DOHH2 (cell line): ENCODE results near the gene TSHZ2.

Source experiments
- H3F3A ChIP-seq: fragments of 200-600 bp; sonication (generic), shearing (Covaris generic); 2 replicates; pipeline ENCODE4 v1.6.0; 2016; ENCODE audit warnings: antibody characterized with exemption, mild to moderate bottlenecking; ENCODE audit not compliant: control insufficient read depth, insufficient read depth
- H3K27ac ChIP-seq: fragments of 200-600 bp; sonication (generic); 2 replicates; pipeline ENCODE4 v1.5.1; 2014; ENCODE audit warnings: low read depth, mild to moderate bottlenecking, low read length, moderate library complexity
- H3K27me3 ChIP-seq: fragments of 200-600 bp; sonication (generic); 2 replicates; pipeline ENCODE4 v1.6.1; 2014; ENCODE audit warnings: mild to moderate bottlenecking, low read length, mixed read lengths; ENCODE audit not compliant: control insufficient read depth
- H3K36me3 ChIP-seq: fragments of 200-600 bp; sonication (generic); 2 replicates; pipeline ENCODE4 v1.6.1; 2014; ENCODE audit warnings: mild to moderate bottlenecking, low read length, moderate library complexity, mixed read lengths; ENCODE audit not compliant: control insufficient read depth
- H3K4me1 ChIP-seq: fragments of 200-600 bp; sonication (generic); 2 replicates; pipeline ENCODE4 v1.6.1; 2014; ENCODE audit warnings: mild to moderate bottlenecking, low read length, mixed read lengths; ENCODE audit not compliant: control insufficient read depth
- H3K4me2 ChIP-seq: fragments of 200-600 bp; sonication (generic); 2 replicates; pipeline ENCODE4 v1.6.0; 2014; ENCODE audit warnings: mild to moderate bottlenecking, low read length, moderate library complexity
- H3K4me3 ChIP-seq: fragments of 200-600 bp; sonication (generic); 2 replicates; pipeline ENCODE4 v1.5.1; 2014; ENCODE audit warnings: mild to moderate bottlenecking, low read length, mixed read lengths
- H3K79me2 ChIP-seq: fragments of 200-600 bp; sonication (generic); 2 replicates; pipeline ENCODE4 v1.6.1; 2014; ENCODE audit warnings: mild to moderate bottlenecking, low read length, mixed read lengths; ENCODE audit not compliant: control insufficient read depth
- H3K9me2 ChIP-seq: fragments of 200-600 bp; sonication (generic); replicated peaks from 2 replicates; pipeline ENCODE4 v1.6.1; 2014; ENCODE audit warnings: mild to moderate bottlenecking, low read length, mixed read lengths; ENCODE audit not compliant: control insufficient read depth
- H3K9me3 ChIP-seq: fragments of 200-600 bp; sonication (generic); 2 replicates; pipeline ENCODE4 v1.6.1; 2014; ENCODE audit warnings: antibody characterized with exemption, low read length, mixed read lengths; ENCODE audit not compliant: control insufficient read depth, insufficient read depth
- H4K20me1 ChIP-seq: fragments of 200-600 bp; sonication (generic); 2 replicates; pipeline ENCODE4 v1.6.0; 2014; ENCODE audit warnings: low read depth, mild to moderate bottlenecking, antibody characterized with exemption, low read length, moderate library complexity; ENCODE audit not compliant: control insufficient read depth, insufficient read depth
- CTCF ChIP-seq: fragments of 200-600 bp; sonication (generic); IDR thresholded peaks from one replicate; pipeline ENCODE4 v1.5.1; 2014; ENCODE audit warnings: antibody characterized with exemption, mild to moderate bottlenecking, low read depth, low read length; ENCODE audit not compliant: poor library complexity, severe bottlenecking
- EZH2phosphoT487 ChIP-seq: fragments of 200-600 bp; sonication (generic); IDR thresholded peaks from 2 replicates; pipeline ENCODE4 v1.6.1; 2017; ENCODE audit warnings: borderline replicate concordance, mild to moderate bottlenecking, antibody characterized with exemption, low read length, moderate library complexity, mixed read lengths

TSHZ2 gene

GRCh38 chr20:52985687-52986086 is 13.5 kb downstream of the TSHZ2 start:
- Histone ChIP-seq H3F3A (no peaks in the 10 kb centered on the region), H3K4me2 (no peak overlapping the region), H3K4me1 (no peaks in the 10 kb centered on the region), H3K36me3 (no peaks in the 10 kb centered on the region), H3K4me3 (no peak overlapping the region), H4K20me1 (no peaks in the 10 kb centered on the region), H3K9me2 (no peaks in the 10 kb centered on the region), H3K27ac (no peak overlapping the region), H3K9me3 (no peaks in the 10 kb centered on the region), H3K27me3 (no peaks in the 10 kb centered on the region), H3K79me2 (no peaks in the 10 kb centered on the region)
- no peak for TF ChIP-seq CTCF
- TF ChIP-seq EZH2phosphoT487: no peak

- no peaks in the 10 kb centered on the region for H3K36me3 ChIP-seq
- no peak overlapping the region for H3K4me3 ChIP-seq
- no peaks in the 10 kb centered on the region for H3K9me2 ChIP-seq
- H3F3A ChIP-seq: no peaks in the 10 kb centered on the region
- H3K4me2 ChIP-seq: no peak overlapping the region
- H3K27ac ChIP-seq: no peak overlapping the region
- no peaks in the 10 kb centered on the region for H4K20me1 ChIP-seq
- H3K79me2 ChIP-seq: no peaks in the 10 kb centered on the region
- no peaks in the 10 kb centered on the region for H3K9me3 ChIP-seq
- no peaks in the 10 kb centered on the region for H3K27me3 ChIP-seq
- no peaks in the 10 kb centered on the region for H3K4me1 ChIP-seq
- TF ChIP-seq EZH2phosphoT487 (no peak), CTCF (no peak)
These were observed 15.1 kb downstream of the TSHZ2 start for GRCh38 chr20:52987295-52987694.

- H3K79me2 ChIP-seq: no peaks in the 10 kb centered on the region
- H3K27ac ChIP-seq: no peak overlapping the region
- H3F3A ChIP-seq: no peaks in the 10 kb centered on the region
- no peaks in the 10 kb centered on the region for H3K9me2 ChIP-seq
- no peaks in the 10 kb centered on the region for H3K27me3 ChIP-seq
- H3K36me3 ChIP-seq: no peaks in the 10 kb centered on the region
- no peaks in the 10 kb centered on the region for H3K4me1 ChIP-seq
- no peak overlapping the region for H3K4me3 ChIP-seq
- H3K9me3 ChIP-seq: no peaks in the 10 kb centered on the region
- TF ChIP-seq CTCF: no peak
- TF ChIP-seq EZH2phosphoT487: no peak
- H4K20me1 ChIP-seq: no peaks in the 10 kb centered on the region
- no peak overlapping the region for H3K4me2 ChIP-seq
These were observed 19.7 kb downstream of the TSHZ2 start for GRCh38 chr20:52991830-52992229.

- TF ChIP-seq EZH2phosphoT487: no peak
- no peak for TF ChIP-seq CTCF
- Histone ChIP-seq H3F3A (no peaks in the 10 kb centered on the region), H3K4me3 (no peak overlapping the region), H3K36me3 (no peaks in the 10 kb centered on the region), H4K20me1 (no peaks in the 10 kb centered on the region), H3K9me3 (no peaks in the 10 kb centered on the region), H3K9me2 (no peaks in the 10 kb centered on the region), H3K4me2 (no peak overlapping the region), H3K4me1 (no peaks in the 10 kb centered on the region), H3K79me2 (no peaks in the 10 kb centered on the region), H3K27ac (no peak overlapping the region), H3K27me3 (no peaks in the 10 kb centered on the region)
These were observed 20.5 kb downstream of the TSHZ2 start for GRCh38 chr20:52992632-52993031.
